GM18505 (cell line): ENCODE measurements around the gene GNG3.
"Not testable (repeated sequence)": the region's sequence is repeated elsewhere in the genome, so short reads cannot be mapped to it uniquely, and the experiment has no call there.

ENCODE experiments used
- ATAC-seq: cut with Tn5 transposase; IDR thresholded peaks from one replicate; pipeline ENCODE4 v1.9.1; 2021; ENCODE audit not compliant: unreplicated experiment
- POLR2A ChIP-seq: IDR thresholded peaks from 4 replicates; pipeline ENCODE4 v1.6.1; 2011; ENCODE audit warnings: borderline replicate concordance; ENCODE audit not compliant: insufficient read depth, insufficient read length; ENCODE audit errors: extremely low read depth

GNG3 gene

GRCh38 chr11:62719302-62719978 is 12.0 kb downstream of the GNG3 start:
- no peak for TF ChIP-seq POLR2A
- no peak for ATAC-seq

GRCh38 chr11:62721994-62722393 is 14.5 kb downstream of the GNG3 start:
- no peak for TF ChIP-seq POLR2A
- ATAC-seq: no peak

GRCh38 chr11:62724171-62724570 is 16.7 kb downstream of the GNG3 start:
- no peak for ATAC-seq
- TF ChIP-seq POLR2A: no peak

GRCh38 chr11:62725646-62726045 is 18.2 kb downstream of the GNG3 start:
- no peak for TF ChIP-seq POLR2A
- ATAC-seq: no peak

GRCh38 chr11:62726156-62726914 is 18.9 kb downstream of the GNG3 start:
- ATAC-seq: peak; percentile 1
- no peak for TF ChIP-seq POLR2A

GRCh38 chr11:62726915-62727164 is 19.4 kb downstream of the GNG3 start:
- no peak for TF ChIP-seq POLR2A
- no peak for ATAC-seq

- ATAC-seq: peak; percentile 61
- TF ChIP-seq POLR2A: peak; percentile 98
Measured at GRCh38 chr11:62727165-62727871, 19.8 kb downstream of the GNG3 start, which contains the start of gene HNRNPUL2. Gene HNRNPUL2 (minus strand): TSS chr11:62727457. CDS start chr11:62727156, 301 bp downstream.

GRCh38 chr11:62727872-62728170 is 20.3 kb downstream of the GNG3 start:
- no peak for TF ChIP-seq POLR2A
- peak; percentile 44 for ATAC-seq

GRCh38 chr11:62728171-62728988 is 20.9 kb downstream of the GNG3 start, which contains the start of gene TTC9C:
Gene TTC9C (plus strand): TSS chr11:62728486. CDS start chr11:62728849, 363 bp downstream.
- peak; percentile 79 for TF ChIP-seq POLR2A

GRCh38 chr11:62730076-62730475 is 22.6 kb downstream of the GNG3 start:
- not testable (repeated sequence) for ATAC-seq

More at GRCh38 chr11:62728171-62728988, 20.9 kb downstream of the GNG3 start, which contains the start of gene TTC9C:
- ATAC-seq: peak; percentile 25

GRCh38 chr11:62732830-62733229 is 25.4 kb downstream of the GNG3 start:
- TF ChIP-seq POLR2A: no peak
- ATAC-seq: no peak

- no peak for ATAC-seq
Measured at GRCh38 chr11:62737196-62737595, 29.7 kb downstream of the GNG3 start.

More at GRCh38 chr11:62737196-62737595, 29.7 kb downstream of the GNG3 start:
- no peak for TF ChIP-seq POLR2A
